Neutrophil (primary cell): ENCODE measurements around the gene CRB1.

ENCODE experiments used
- H3K27ac ChIP-seq: fragments of 200-600 bp; sonication (generic); 2 replicates; pipeline ENCODE4 v1.5.1; 2016; ENCODE audit warnings: mild to moderate bottlenecking, moderate library complexity
- H3K27me3 ChIP-seq: fragments of 200-600 bp; sonication (generic); 2 replicates; pipeline ENCODE4 v1.6.0; 2016; ENCODE audit warnings: mild to moderate bottlenecking
- H3K36me3 ChIP-seq: fragments of 200-600 bp; sonication (generic); 2 replicates; pipeline ENCODE4 v1.5.1; 2017
- H3K4me1 ChIP-seq, 2 experiments: fragments of 200-600 bp in 1 of 2; sonication (generic) in 1 of 2; 1 replicate in 1 of 2; 2 replicates in 1 of 2; pipeline versions ENCODE4 v1.5.1 to v1.6.1; 2013 to 2016; ENCODE audit warnings: low read depth in 1 of 2, low read length in 1 of 2, mild to moderate bottlenecking in 1 of 2, moderate library complexity in 1 of 2; ENCODE audit not compliant: control insufficient read depth in 1 of 2, insufficient read depth in 1 of 2
- H3K4me3 ChIP-seq, 2 experiments: fragments of 200-600 bp in 1 of 2; sonication (generic) in 1 of 2; 1 replicate in 1 of 2; 2 replicates in 1 of 2; pipeline ENCODE4 v1.5.1; 2013 to 2016; ENCODE audit warnings: low read depth in 1 of 2, low read length in 1 of 2, mild to moderate bottlenecking in 1 of 2, moderate library complexity in 1 of 2
- H3K9me3 ChIP-seq: fragments of 200-600 bp; sonication (generic); 2 replicates; pipeline ENCODE4 v1.5.1; 2016
- CTCF ChIP-seq: fragments of 200-600 bp; sonication (generic); IDR thresholded peaks from 2 replicates; pipeline ENCODE4 v1.5.1; 2016; ENCODE audit warnings: antibody characterized with exemption

Gene CRB1

GRCh38 chr1:197342044-197342565 is 74.1 kb downstream of the CRB1 start:
- TF ChIP-seq CTCF, result no peak
- no peaks in the 10 kb centered on the region for H3K9me3 ChIP-seq
- no peaks in the 10 kb centered on the region for H3K36me3 ChIP-seq
- H3K4me3 ChIP-seq, result no peak overlapping the region
- H3K27ac ChIP-seq, result no peak overlapping the region
- H3K4me1 ChIP-seq, result peaks cover 0 to 10% of the 10 kb centered on the region in 2 experiments
- H3K27me3 ChIP-seq, result no peaks in the 10 kb centered on the region

- no peak overlapping the region for H3K27ac ChIP-seq
- TF ChIP-seq CTCF, result no peak
- no peaks in the 10 kb centered on the region for H3K36me3 ChIP-seq
- no peaks in the 10 kb centered on the region for H3K9me3 ChIP-seq
- H3K27me3 ChIP-seq, result no peaks in the 10 kb centered on the region
- peaks cover 0 to 10% of the 10 kb centered on the region in 2 experiments for H3K4me1 ChIP-seq
- no peak overlapping the region for H3K4me3 ChIP-seq
Observed at GRCh38 chr1:197342669-197343068, 74.6 kb downstream of the CRB1 start.

GRCh38 chr1:197343663-197344273 is 75.7 kb downstream of the CRB1 start:
- H3K27me3 ChIP-seq, result no peaks in the 10 kb centered on the region
- H3K4me1 ChIP-seq, result peaks cover 0 to 10% of the 10 kb centered on the region in 2 experiments
- H3K36me3 ChIP-seq, result no peaks in the 10 kb centered on the region
- H3K27ac ChIP-seq, result no peak overlapping the region
- H3K9me3 ChIP-seq, result no peaks in the 10 kb centered on the region
- no peak overlapping the region for H3K4me3 ChIP-seq
- TF ChIP-seq CTCF, result no peak

GRCh38 chr1:197351821-197352440 is 83.9 kb downstream of the CRB1 start:
- Histone ChIP-seq H3K4me3 (no peak overlapping the region), H3K27ac (no peak overlapping the region), H3K4me1 (no peaks in the 10 kb centered on the region), H3K9me3 (no peaks in the 10 kb centered on the region), H3K27me3 (no peaks in the 10 kb centered on the region), H3K36me3 (no peaks in the 10 kb centered on the region)
- no peak for TF ChIP-seq CTCF

- no peak for TF ChIP-seq CTCF
- Histone ChIP-seq H3K27me3 (no peaks in the 10 kb centered on the region), H3K9me3 (no peaks in the 10 kb centered on the region), H3K4me3 (no peak overlapping the region), H3K36me3 (no peaks in the 10 kb centered on the region), H3K27ac (no peak overlapping the region), H3K4me1 (no peaks in the 10 kb centered on the region)
Observed at GRCh38 chr1:197355248-197355995, 87.4 kb downstream of the CRB1 start.
